Measurements from ENCODE around the gene SNRPA. TPM values are rescaled to one million over a fixed set of nuclear protein-coding genes. Genes with fewer than 3 reads are reported as not detected.
A peak's percentile ranks its signal among the peaks of the same experiment; 100 is the strongest.
"Not testable (repeated sequence)": the region's sequence is repeated elsewhere in the genome, so short reads cannot be mapped to it uniquely, and the experiment has no call there.

SNRPA gene
- total RNA-seq, 1 experiment from 2014 or later = 375 TPM

GRCh38 chr19:40800339-40800996, 49.5 kb downstream of the SNRPA start:
- DNase-seq (ENCODE audit: low read depth) = no peak

GRCh38 chr19:40800997-40801377, 50.0 kb downstream of the SNRPA start:
- no peak for DNase-seq (ENCODE audit: low read depth)

GRCh38 chr19:40801426-40802299, 50.7 kb downstream of the SNRPA start:
- no peak for DNase-seq (ENCODE audit: low read depth)

GRCh38 chr19:40802300-40803169, 51.5 kb downstream of the SNRPA start:
- no peak for DNase-seq (ENCODE audit: low read depth)

GRCh38 chr19:40803170-40803856, 52.3 kb downstream of the SNRPA start:
- no peak for DNase-seq (ENCODE audit: low read depth)

GRCh38 chr19:40803857-40804782, 53.1 kb downstream of the SNRPA start:
- DNase-seq (ENCODE audit: low read depth) = no peak

- no peak for DNase-seq (ENCODE audit: low read depth)
Observed at GRCh38 chr19:40804783-40805242, 53.8 kb downstream of the SNRPA start.

GRCh38 chr19:40805258-40805868, 54.4 kb downstream of the SNRPA start:
- no peak for DNase-seq (ENCODE audit: low read depth)

GRCh38 chr19:40806423-40807146, 55.6 kb downstream of the SNRPA start:
- DNase-seq (ENCODE audit: low read depth) = peak; percentile 98

GRCh38 chr19:40807147-40808020, 56.4 kb downstream of the SNRPA start:
- DNase-seq (ENCODE audit: low read depth) = no peak

- DNase-seq (ENCODE audit: low read depth) = no peak
Observed at GRCh38 chr19:40808021-40808325, 57.0 kb downstream of the SNRPA start.

GRCh38 chr19:40808497-40808896, 57.5 kb downstream of the SNRPA start:
- no peak for DNase-seq (ENCODE audit: low read depth)

GRCh38 chr19:40809358-40810086, 58.5 kb downstream of the SNRPA start:
- DNase-seq (ENCODE audit: low read depth) = no peak

- DNase-seq (ENCODE audit: low read depth) = no peak
Observed at GRCh38 chr19:40810160-40810559, 59.2 kb downstream of the SNRPA start.

GRCh38 chr19:40810649-40811408, 59.8 kb downstream of the SNRPA start:
- DNase-seq (ENCODE audit: low read depth) = not testable (repeated sequence)

Data from HT1080 (cell line).